Activated CD8-positive, alpha-beta memory T cell treated with anti-CD3 and anti-CD28 coated beads for 36 hours (primary cell): ENCODE measurements around the gene APEX2. TPM values are rescaled to one million over a fixed set of nuclear protein-coding genes. Genes with fewer than 3 reads are reported as not detected.
"Not testable (repeated sequence)": the region's sequence is repeated elsewhere in the genome, so short reads cannot be mapped to it uniquely, and the experiment has no call there.

Experiments used
- CTCF ChIA-PET: fragments of 350-600 bp; sonication (Branson Sonifier 250); formaldehyde crosslinking; loops from one replicate; lab custom pipeline; 2021; ENCODE audit warnings: antibody characterized with exemption; lab: Charles Lee
- POLR2A ChIA-PET: fragments of 350-600 bp; sonication (Branson Sonifier 250); formaldehyde crosslinking; loops from one replicate; lab custom pipeline; 2021; ENCODE audit warnings: antibody characterized with exemption; lab: Charles Lee
- total RNA-seq, 2 experiments: library from RNA; stranded (reverse); gene quantifications; one replicate each; pipeline ENCODE4 v1.2.3, GENCODE V29; 2021

The APEX2 gene, protein sequence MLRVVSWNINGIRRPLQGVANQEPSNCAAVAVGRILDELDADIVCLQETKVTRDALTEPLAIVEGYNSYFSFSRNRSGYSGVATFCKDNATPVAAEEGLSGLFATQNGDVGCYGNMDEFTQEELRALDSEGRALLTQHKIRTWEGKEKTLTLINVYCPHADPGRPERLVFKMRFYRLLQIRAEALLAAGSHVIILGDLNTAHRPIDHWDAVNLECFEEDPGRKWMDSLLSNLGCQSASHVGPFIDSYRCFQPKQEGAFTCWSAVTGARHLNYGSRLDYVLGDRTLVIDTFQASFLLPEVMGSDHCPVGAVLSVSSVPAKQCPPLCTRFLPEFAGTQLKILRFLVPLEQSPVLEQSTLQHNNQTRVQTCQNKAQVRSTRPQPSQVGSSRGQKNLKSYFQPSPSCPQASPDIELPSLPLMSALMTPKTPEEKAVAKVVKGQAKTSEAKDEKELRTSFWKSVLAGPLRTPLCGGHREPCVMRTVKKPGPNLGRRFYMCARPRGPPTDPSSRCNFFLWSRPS
- 10 to 100 TPM; 36.8 to 39.4 TPM for total RNA-seq

DNA sequence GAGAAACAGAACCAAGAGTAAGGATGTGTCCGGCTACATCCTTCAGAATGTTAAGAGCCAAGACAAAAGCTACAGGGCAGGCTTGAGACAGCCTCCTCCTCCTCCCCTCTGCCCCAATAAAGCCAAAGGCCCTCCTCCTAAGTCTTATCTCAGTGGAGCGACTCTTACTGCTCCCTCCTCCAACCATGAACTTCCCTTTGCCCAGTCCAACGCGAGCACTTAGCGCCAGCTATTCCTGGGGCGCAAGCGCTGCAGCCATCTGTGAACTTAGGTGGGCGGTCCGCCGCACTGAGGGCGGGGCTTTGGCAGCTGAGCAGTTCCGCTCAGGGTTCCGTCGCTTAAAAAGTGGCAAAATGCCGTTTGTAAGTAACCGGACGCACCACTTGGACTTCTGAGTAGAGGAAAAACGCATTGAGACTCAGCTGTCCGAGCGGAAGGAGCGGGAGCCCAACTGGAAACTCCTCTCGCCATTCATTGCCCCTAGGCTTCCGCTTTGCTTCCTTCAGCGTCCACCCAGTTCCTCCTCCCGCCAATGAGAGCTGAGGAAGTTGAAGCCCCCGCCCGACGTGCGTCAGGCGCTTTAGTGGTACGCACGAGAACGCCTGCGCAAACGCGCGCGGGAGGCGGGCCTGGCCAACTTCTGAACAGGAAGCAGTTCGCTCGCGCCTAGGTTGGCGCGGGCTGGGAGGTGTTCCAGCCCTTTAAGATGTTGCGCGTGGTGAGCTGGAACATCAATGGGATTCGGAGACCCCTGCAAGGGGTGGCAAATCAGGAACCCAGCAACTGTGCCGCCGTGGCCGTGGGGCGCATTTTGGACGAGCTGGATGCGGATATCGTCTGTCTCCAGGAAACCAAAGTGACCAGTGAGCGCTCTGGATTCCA is at the start of gene APEX2:
Gene APEX2 (plus strand): TSS at position 647 of the 882 bp plus-strand sequence. CDS start 60 bp downstream, at position 707.
- ChIA-PET CTCF (interaction anchor here (1.7 kb wide), 1 partner anchor 10 kb away, joined by 4 read pairs; no protein-coding TSS in a partner anchor), POLR2A (interaction anchor here (0.6 to 1.6 kb wide), 4 partner anchors 10 to 971 kb away, joined by 3 to 6 read pairs (median 3); no protein-coding TSS in a partner anchor)

DNA sequence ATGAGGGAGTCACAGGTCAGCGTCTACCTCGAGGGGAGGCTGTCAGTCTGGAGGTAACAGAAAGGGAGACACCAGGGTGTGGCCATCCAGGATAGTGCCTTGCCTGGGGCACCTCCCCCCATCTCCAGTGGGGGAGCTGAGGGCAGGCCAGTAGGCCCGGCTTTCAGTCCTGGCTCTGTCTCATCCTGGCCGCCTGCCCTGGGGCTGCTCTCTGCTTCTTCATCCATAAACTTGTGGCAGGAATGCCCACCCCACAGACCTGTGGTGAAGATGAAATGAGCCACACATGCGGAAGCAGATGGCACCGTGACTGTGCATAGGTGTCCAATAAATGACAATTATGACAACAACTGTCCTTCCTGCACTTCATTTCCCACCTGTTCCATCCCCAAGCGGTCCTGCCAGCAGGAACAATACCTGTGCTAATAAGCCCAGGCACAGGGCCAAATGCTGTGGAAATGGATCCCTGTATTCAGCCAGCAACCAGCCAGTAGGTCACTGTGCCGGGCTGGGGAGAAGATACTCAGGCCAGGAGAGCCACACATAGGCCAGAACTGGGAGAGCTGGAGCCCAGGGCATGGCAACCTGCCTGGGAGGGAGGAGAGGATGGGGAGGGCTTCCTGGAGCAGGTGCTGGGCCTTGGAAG is 49.3 kb upstream of the APEX2 start:
- ChIA-PET POLR2A (no interaction called here), CTCF (no interaction called here)

DNA sequence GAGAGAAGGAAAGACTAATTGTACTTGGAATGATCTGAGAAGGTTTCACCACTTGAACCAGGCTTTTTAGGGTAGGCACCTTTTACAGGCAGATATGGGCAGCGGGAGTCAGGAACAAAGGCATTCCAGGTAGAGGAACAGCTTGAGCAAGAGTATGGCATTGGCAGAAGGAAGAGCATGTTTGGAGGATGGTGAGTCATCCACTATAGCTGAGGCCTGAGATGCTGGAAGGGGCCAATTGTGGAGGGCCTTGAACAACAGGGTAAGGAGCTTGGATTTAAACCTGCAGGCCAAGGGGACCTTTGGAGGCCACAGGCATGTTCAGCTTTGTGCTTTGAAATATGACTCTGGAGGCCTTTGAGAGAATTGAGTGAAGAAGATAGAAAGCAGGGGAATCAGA is 38.4 kb upstream of the APEX2 start:
- POLR2A ChIA-PET = no interaction called here
- CTCF ChIA-PET = no interaction called here

DNA sequence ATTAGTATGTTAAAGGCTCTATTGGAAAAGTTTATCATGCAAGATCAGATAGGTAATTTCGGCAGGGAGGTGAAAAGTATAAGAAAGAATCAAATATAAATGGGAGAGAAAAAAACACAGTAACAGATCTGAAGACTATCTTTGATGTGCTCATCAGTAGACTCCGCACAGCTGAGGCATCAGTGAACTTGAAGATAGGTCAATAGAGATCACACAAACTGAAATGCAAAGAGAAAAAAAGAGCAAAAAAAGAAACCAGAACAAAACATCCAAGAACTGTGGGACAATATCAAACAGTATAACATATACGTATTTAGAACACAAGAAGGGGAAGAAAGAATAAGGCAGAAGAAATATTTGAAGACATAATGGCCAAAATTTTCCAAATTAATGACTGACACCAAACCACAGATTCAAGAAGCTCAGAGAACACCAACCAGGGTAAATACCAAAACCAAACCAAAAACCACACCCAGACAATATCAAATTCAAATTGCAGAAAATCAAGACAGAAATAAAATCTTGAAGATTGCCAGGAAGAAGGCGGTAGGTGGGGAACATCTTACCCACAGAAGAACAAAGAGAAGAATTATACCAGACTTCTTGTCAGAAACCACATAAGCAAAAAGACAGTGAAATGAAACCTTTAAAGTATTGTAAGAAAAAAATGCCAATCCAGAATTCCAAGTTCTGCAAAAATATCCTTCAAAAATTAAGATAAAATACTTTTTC is 35.2 kb upstream of the APEX2 start:
- ChIA-PET POLR2A (no interaction called here), CTCF (no interaction called here)

DNA sequence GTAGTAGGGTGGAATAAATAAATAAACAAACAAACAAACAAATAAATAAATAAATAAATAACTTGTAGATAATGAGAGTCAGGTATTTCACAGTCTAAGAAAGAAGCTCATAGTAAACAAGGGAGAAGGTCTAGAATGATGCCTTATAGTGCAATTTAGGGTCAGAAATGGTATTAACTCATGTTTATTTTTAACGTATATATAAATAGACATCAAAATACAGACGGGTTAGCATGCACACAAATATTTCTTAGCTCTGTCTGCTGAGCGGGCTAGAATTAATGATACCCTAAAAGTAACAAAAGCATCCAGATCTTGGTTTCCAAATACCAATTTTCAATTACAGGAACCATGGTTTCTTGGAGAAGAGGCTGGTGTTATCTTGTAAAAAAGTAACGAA is 22.8 kb upstream of the APEX2 start:
- CTCF ChIA-PET = no interaction called here
- POLR2A ChIA-PET = no interaction called here

DNA sequence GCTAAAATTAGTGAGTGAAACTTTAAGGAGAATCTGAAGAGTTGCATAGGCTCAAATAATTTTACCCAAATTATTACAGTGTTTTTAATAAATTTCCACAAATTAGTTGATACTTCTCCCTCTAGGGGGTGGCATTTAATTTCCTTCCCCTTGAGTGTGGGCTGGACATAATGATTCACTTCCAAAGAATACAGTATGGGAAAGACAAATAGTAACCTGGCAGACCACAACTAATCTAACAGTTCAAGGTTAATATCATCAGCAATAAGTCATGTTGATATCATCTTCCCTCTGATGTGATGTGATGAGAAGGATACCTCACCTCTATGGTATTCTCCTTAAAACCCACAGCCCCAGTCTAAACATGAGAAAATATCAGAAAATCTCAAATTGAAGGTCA is 21.7 kb upstream of the APEX2 start:
- ChIA-PET CTCF (no interaction called here), POLR2A (no interaction called here)

DNA sequence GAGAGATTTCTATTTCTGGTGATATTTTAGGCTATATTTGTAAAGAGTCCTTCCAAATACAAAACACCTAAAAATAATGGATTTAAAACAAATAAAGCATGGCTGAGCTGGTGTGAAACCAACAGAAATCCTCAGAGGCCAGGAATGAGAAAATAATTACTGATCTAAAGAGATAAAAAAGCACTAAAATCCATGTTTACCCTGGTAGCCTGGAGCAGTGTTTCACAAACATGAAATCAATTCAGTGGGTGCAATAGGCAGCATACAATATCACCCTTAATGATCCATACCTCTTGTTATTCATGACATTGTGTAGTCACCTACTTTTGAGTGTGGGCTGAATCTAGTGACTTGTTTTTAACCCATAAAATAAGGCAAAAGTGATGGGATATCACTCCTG is 20.7 kb upstream of the APEX2 start:
- ChIA-PET CTCF (no interaction called here), POLR2A (no interaction called here)

DNA sequence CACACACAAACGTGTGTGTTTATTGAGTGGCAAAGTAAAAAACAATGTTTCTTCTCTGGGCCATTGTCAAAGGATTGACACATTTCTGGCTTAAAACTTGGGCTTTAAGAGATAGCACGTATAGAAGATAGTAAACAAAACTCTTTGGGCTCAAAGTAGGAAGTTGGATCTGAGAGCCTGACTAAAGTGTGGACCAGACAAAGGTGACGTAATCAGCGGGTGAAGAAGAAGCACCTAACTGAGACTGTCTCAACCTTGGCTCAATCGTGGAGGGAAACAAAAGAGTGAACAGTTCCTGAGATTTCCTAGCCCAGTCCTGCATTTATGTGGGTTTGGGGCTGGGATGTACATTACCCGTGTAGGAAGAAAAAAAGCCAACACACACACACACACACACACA is 19.8 kb upstream of the APEX2 start:
- CTCF ChIA-PET = no interaction called here
- POLR2A ChIA-PET = no interaction called here

DNA sequence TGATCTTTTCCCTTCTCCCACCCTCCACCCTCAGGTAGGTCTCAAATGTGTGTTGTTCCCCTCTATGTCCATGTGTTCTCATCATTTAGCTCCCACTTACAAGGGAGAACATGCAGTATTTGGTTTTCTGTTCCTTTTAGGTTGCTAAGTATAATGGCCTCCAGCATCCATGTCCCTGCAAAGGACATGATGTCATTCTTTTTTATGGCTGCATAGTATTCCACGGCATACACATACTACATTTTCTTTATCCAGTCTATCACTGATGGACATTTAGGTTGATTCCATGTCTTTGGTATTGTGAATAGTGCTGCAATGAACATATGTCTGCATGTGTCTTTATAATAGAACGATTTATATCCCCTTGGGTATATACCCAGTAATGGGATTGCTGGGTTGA is 16.9 kb upstream of the APEX2 start:
- POLR2A ChIA-PET, CTCF ChIA-PET: not testable (repeated sequence)

DNA sequence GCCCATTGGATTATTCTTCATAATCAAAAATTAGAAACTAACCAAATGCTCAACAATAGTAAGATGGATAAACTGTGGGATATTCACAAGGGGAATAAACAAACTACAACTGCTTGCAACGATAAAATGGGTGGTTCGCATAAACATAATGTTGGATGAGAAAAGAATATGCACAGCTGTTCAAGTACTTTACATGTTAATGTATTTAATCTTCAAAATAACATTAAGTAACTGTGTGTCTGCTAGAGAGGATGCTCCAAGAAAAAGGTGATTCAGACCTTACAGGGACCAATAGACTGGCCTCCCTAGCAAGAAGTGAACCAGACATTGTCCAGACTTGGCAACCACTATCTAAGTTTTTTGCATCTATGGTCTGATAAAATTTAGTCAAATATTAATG is 8.5 kb upstream of the APEX2 start:
- CTCF ChIA-PET = no interaction called here
- POLR2A ChIA-PET = no interaction called here

DNA sequence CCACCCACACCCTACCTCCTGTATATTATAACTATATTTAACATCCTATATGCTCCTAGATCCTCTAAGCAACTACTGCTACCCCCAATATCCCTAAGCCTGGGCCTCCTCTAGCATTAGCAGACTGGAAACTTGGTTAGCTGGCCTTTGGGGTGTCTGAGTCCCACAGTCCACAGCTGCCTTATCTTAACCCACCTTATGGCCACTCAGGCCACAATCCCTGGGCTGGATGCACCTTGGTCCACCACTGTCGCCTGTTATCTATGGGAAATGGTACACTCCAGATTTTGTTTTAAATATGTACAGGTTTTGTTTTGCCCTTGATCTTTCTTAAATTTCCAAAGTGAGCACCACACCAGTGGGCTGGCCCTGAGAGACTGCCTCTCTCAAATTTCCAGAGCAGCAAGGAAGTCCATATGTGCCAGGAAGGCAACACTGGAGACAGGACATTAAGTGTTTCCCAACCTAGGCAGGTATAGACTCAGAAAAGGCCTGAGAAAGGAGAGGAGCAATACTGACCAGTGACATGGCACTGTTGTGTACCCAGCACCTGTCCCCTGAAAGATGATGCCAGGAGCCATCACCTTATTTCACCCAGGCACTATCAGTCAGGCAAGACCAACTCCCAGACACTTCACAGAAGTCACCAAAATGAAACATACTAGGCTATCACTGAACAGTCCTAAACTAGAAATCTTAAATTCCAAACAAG is 7.1 kb upstream of the APEX2 start:
- CTCF ChIA-PET = no interaction called here
- POLR2A ChIA-PET = no interaction called here

DNA sequence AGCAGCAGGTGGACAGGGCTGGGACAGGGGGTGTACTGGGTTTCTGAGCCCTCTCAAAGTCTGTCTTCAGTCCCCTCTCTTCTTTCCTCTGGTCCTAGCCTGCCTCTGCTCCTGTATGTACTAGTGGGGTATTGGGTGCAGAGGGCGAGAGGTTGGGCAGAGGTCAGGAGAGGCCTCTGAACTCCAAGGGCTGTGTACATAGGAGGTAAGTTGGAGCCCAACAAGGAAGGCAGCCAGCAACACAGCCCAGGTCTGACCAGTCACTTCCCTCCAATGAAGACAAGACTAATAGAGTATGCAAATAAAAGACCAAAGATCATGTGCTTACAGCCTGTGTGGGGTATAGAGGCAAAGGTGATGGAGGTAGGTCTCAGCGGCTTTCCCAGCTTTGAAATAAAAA is 6.1 kb upstream of the APEX2 start, which contains the start of gene PFKFB1:
Gene PFKFB1 (minus strand): TSS at position 90 of the 400 bp plus-strand sequence. CDS start 181 bp downstream, outside the sequence.
- ChIA-PET POLR2A (no interaction called here), CTCF (no interaction called here)

DNA sequence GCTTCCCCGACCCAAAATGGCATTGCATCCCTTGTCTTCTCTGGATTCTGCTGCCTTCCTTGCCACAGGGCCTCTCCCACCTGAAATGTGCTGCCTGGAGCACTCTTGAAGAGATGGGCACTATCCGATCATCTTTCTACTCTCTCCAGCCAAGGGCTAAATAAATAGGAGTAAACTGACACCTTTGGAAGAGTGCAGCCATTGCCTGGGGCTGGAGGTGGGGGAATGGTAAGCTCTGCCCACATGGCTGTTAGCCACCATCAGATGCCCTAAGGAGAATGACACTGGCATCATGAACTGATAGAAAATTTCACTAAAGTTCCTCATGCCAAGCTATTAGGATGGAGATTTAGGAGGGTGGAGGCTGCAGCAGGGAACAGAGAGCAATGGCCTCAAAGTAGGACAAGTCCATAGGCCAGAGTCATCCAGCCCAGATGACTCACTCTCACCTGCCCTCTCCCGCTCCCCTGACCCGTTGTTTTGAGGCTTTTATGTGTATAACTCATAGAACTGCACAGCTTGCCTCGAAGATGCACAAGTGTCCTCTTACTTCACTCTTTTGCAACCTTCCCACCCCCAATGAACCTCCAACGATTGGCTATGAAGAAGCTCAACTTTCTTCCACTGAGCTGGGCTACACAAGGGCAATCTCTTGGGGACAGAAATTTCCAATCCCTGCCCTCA is 5.4 kb upstream of the APEX2 start:
- POLR2A ChIA-PET = no interaction called here
- CTCF ChIA-PET = no interaction called here

DNA sequence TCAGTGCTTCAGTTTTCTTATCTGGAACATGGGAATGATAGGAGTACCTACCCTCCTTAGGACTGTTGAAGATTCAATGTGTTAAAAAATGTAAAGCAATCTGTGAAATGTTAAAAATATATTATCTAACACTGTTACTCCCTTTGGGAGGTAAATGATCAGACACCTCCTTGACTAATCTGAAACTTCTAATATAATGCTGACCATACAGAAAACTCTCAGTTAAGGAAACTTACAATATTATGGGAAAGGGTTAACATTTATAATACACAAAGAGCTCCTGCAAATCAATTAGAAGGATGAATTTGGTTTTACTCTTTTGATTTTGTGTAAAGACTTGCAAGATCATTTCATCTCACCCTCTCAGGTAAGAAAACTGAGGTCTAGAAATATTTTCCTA is 4.5 kb upstream of the APEX2 start:
- ChIA-PET CTCF (no interaction called here), POLR2A (no interaction called here)

DNA sequence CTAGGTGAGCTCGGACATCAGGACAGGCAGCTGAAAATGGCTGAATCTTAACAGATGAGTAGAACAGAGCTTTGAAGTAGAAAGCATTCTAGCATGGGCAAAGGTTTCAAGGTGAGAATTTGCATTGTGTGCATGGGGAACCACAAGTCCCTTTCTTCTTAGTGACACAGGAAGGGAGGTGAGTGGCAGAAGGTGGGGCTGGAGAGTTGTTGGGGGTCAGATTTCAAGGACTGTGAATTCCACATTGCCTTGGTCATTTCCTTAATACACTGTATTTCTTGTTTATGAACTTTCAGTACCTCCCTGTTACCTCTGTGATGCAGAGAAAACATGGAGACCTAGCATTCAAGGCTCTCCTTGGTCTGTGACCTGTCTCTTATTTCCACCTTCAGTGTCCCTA is 4.1 kb downstream of the APEX2 start:
- CTCF ChIA-PET = no interaction called here
- POLR2A ChIA-PET = no interaction called here

DNA sequence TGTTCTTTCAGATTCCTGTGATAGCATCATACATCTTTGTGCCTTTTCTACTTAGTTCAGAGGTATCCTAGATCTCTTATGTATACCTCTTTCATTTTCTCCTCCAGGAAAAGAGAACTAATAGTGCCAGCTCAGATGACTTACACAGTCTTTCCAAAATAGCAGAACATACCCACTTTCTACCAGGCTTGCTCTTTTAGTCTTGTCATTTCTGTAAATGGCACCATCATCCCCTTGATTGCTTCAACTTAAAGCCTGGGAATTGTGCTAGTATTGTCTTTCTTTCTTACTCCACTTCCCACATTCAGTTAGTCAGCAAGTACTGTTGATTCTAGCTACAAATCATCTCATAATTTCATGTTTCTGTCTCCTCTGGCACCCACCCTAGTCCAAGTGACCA is 5.1 kb downstream of the APEX2 start:
- ChIA-PET POLR2A (no interaction called here), CTCF (no interaction called here)

DNA sequence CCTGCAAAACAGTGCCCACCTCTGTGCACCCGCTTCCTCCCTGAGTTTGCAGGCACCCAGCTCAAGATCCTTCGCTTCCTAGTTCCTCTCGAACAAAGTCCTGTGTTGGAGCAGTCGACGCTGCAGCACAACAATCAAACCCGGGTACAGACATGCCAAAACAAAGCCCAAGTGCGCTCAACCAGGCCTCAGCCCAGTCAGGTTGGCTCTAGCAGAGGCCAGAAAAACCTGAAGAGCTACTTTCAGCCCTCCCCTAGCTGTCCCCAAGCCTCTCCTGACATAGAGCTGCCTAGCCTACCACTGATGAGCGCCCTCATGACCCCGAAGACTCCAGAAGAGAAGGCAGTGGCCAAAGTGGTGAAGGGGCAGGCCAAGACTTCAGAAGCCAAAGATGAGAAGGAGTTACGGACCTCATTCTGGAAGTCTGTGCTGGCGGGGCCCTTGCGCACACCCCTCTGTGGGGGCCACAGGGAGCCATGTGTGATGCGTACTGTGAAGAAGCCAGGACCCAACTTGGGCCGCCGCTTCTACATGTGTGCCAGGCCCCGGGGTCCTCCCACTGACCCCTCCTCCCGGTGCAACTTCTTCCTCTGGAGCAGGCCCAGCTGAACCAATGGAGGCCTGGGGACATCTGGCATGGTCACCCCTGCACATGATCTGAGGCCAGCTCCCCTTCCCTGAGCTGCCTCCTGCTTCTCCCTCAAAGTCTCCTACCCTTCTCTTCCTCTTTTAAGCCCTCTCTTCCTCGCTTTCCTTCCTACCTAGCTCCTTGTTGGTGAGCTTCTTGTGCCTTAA is 6.9 kb downstream of the APEX2 start:
- CTCF ChIA-PET = interaction anchor here (0.6 kb wide), 1 partner anchor 642 kb away, joined by 4 read pairs; no protein-coding TSS in a partner anchor
- POLR2A ChIA-PET = no interaction called here
